D721Med (cell line): ENCODE results near the gene SLC66A2.
"Not testable (repeated sequence)": the region's sequence is repeated elsewhere in the genome, so short reads cannot be mapped to it uniquely, and the experiment has no call there.

Source experiments
- DNase-seq: peaks from one replicate; pipeline ENCODE4 v3.0.0; 2011; ENCODE audit warnings: low spot score; ENCODE audit not compliant: insufficient read length
- FAIRE-seq: peaks from 2 replicates; lab custom pipeline; 2011; peaks lifted over from hg19 to GRCh38; lab: Jason Lieb, UNC
- TF ChIP-seq, protein P1 (sequence below): IDR thresholded peaks from 2 replicates; pipeline ENCODE4 v1.5.1; 2012; ENCODE audit warnings: mild to moderate bottlenecking, control low read depth; ENCODE audit not compliant: insufficient read depth; ENCODE audit errors: missing control alignments

Gene SLC66A2

DNA sequence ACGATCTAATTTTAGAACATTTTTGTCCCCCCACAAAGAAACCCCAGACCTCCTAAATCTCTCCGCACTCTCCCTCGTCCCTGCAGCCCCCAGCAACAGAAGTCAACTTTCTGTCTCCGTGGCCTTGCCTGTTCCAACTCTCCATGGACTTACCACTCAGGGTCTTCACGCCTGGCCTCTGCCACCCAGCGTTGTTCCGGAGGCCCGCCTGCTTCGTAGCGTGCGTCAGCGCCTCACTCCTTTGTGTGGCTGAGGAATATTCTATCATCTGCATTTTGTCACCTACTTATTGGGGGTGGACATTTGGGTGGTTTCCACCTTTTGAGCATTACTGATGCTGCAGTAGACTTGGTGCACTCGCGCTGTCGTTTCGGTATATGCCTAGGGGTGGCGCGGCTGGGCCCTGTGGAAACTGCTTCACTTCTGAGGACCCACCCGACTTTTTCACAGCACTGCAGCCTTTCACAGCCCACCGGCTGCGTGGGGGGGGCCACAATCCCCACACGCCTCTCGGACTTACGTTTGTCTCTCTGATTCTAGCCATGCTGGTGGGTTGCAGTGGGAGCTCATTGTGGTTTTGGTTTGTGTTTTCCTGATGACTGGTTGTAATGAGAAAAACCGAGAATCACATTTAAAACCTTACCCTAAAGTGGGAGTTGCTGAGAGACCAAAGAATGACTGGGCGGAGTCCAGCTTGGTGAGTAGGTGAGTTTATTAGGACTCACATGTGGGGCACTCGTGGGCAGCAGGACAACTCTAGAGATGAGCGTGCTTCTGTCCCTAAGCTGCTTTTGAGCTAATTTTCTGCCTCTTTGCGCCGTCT is 11.6 kb upstream of the SLC66A2 start:
- DNase-seq (no peak), FAIRE-seq (peak; percentile 94)
- TF ChIP-seq, protein P1, sequence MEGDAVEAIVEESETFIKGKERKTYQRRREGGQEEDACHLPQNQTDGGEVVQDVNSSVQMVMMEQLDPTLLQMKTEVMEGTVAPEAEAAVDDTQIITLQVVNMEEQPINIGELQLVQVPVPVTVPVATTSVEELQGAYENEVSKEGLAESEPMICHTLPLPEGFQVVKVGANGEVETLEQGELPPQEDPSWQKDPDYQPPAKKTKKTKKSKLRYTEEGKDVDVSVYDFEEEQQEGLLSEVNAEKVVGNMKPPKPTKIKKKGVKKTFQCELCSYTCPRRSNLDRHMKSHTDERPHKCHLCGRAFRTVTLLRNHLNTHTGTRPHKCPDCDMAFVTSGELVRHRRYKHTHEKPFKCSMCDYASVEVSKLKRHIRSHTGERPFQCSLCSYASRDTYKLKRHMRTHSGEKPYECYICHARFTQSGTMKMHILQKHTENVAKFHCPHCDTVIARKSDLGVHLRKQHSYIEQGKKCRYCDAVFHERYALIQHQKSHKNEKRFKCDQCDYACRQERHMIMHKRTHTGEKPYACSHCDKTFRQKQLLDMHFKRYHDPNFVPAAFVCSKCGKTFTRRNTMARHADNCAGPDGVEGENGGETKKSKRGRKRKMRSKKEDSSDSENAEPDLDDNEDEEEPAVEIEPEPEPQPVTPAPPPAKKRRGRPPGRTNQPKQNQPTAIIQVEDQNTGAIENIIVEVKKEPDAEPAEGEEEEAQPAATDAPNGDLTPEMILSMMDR: no peak

DNA sequence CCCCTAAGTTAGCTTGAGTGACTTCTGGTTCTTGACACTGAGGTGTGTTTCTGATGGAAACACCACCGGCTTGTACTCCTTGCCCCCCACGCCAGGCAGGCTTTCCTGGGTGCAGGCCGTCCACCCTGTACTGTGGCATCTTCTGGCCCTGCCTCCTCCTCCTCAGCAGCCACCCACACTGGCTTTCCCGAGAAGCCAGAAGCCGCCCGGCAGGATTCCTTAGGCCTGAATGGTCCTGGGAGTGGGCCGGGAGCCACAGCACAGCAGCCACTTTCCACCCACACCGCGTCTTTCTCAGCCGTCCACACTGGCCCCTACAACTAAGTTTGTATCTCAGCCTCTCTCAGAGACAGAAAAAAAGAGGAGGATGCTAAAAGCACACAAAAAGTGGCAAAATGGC is 10.9 kb upstream of the SLC66A2 start:
- no peak for FAIRE-seq
- no peak for DNase-seq

DNA sequence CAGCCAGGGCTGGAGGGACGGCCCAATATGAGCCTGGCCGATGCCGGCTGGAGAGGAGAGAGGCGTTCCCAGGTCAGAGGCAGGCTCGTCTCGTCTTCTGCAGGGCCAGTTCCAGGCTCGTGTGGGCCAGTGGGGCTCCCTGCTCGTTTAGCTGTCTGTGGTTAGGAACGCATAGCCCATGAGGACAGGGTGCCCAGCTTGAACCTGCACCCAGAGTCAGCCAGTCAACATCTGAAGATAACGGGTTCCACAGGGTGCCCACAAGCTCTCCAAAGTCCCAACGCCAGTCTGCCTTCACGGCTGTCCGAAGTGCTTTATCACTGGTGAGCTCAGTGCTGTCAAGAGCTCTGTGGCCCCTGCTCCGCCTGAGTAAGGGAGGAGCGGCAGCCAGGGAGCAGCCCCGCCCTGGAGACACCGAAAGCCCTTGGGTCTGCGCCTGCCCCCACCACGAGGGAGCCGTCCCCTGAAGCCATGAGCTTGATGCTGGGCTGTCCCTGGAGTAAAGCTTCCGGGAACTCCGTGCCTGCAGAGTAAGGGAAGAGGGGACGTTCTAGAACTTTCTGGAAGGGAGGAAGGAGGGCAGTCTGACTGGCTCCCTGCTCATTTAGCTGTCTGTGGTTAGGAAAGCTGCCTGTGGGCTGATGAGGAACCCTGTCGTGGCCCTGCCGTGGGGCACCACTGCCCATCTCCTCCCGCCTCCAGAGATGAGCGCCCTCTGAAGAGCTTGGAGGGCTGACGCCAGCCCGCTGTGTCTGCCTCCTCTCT is 10.3 kb upstream of the SLC66A2 start:
- FAIRE-seq (no peak), DNase-seq (no peak)
- TF ChIP-seq, protein P1: no peak

More for the DNA sequence above, 10.9 kb upstream of the SLC66A2 start:
- TF ChIP-seq, protein P1: no peak

DNA sequence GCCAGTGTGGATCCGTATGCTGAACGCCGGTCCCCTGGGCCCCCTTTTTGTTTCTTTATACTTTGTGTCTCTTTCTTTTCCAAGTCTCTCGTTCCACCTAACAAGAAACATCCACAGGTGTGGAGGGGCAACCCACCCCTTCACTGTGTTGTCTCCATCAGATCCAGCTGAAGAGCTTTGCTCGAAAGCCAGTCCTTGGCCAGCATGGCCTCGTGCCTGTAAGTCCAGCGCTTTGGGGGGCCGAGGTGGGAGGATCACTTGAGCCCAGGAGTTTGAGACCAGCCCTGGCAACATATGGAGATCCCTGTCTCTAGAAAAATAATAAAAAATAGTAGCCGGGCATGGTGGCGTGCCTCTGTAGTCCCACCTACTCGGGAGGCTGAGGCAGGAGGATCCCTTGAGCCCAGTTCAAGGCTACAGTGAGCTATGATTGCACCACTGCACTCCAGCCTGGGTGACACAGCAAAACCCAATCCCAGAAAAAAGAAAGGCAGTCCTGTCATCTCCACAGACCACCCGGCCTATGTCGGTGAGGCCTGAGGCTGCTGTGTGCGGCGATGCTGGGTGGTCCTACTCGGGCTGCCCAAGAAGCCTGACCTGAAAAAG is 9.6 kb upstream of the SLC66A2 start:
- TF ChIP-seq, protein P1: no peak
- no peak for FAIRE-seq
- DNase-seq: no peak

DNA sequence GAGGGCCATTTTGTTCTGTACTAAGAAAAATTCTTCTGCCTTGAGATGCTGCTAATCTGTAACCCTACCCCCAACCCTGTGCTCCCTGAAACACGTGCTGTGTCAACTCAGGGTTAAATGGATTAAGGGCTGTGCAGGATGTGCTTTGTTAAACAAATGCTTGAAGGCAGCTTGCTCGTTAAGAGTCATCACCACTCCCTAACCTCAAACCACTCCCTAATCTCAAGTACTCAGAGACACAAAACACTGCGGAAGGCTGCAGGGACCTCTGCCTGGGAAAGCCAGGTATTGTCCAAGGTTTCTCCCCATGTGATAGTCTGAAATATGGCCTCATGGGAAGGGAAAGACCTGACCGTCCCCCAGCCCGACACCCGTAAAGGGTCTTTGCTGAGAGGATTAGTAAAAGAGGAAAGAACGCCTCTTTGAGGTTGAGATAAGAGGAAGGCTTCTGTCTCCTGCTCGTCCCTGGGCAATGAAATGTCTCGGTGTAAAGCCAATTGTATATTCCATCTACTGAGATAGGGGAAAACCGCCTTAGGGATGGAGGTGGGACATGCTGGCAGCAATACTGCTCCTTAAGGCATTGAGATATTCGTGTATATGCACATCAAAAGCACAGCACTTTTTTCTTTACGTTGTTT is 8.8 kb upstream of the SLC66A2 start:
- FAIRE-seq: peak; percentile 99
- not testable (repeated sequence) for DNase-seq

DNA sequence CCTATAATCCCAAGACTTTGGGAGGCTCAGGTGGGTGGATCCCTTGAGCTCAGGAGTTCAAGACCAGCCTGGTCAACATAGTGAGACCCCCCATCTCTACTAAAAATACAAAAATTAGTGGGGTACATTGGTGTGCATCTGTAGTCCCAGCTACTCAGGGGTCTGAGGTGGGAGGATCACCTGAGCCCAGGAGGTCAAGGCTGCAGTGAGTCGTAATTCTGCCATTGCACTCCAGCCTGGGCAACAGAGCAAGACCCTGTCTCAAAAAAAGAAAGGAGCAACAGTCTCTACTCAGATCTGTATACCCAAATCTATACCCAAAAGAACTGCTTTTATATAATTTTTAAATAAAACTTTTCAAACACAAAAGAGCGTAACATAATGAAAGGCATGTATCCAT is 7.5 kb upstream of the SLC66A2 start:
- DNase-seq (no peak), FAIRE-seq (no peak)
- TF ChIP-seq, protein P1: no peak

DNA sequence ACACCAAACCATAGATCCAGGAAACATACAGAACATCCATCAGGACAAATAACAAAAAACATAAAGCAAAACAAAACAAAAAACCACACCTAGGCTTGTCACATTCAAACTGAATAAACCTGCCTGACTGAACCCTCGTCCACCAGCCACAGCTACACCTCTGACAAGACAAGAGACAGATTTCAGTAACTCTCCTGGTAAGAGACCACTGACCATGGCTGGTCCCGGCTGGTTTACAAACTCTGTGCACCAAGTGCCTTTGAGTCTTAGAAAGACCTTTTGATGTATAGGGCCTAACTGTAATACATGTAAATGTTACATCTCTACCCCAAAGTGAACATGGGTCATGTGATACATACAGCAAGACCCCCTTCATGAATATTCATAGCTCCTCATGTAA is 4.8 kb upstream of the SLC66A2 start:
- FAIRE-seq (peak; percentile 98), DNase-seq (no peak)
- TF ChIP-seq, protein P1: no peak
